ENCODE measurements around the gene HMGCS2.
A peak's percentile ranks its signal among the peaks of the same experiment; 100 is the strongest.
"Not testable (repeated sequence)": the region's sequence is repeated elsewhere in the genome, so short reads cannot be mapped to it uniquely, and the experiment has no call there.

The HMGCS2 gene

DNA sequence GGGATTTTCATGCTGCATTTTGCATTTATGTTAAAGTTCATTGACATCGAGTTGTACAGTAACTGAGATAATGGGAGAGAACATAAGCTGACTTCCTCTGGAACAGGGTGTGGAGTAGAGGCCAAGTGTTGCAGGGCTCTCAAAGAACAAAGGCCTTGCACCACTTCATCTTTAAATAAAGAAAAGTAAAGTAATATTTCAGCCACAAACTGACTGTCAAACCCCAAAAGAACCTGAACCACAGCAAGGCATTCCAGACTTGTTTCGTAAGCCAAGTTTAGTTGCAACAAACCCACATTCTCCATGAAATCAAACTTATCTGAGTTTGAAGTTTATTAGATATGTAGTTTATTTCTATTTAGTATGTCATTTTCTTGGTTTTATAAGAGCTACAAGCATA lies 19.1 kb upstream of the HMGCS2 start (continued):
- TF ChIP-seq, protein P1, sequence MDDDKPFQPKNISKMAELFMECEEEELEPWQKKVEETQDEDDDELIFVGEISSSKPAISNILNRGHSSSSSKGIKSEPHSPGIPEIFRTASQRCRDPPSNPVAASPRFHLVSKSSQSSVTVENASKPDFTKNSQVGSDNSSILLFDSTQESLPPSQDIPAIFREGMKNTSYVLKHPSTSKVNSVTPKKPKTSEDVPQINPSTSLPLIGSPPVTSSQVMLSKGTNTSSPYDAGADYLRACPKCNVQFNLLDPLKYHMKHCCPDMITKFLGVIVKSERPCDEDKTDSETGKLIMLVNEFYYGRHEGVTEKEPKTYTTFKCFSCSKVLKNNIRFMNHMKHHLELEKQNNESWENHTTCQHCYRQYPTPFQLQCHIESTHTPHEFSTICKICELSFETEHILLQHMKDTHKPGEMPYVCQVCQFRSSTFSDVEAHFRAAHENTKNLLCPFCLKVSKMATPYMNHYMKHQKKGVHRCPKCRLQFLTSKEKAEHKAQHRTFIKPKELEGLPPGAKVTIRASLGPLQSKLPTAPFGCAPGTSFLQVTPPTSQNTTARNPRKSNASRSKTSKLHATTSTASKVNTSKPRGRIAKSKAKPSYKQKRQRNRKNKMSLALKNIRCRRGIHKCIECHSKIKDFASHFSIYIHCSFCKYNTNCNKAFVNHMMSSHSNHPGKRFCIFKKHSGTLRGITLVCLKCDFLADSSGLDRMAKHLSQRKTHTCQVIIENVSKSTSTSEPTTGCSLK (tag by site-specific recombination; IDR thresholded peaks at IDR 0.05), result no peak

- CTCF ChIA-PET, result interaction anchor here (0.7 to 1.2 kb wide), 4 partner anchors 23 to 99 kb away, joined by 3 to 7 read pairs (median 4); no protein-coding TSS in a partner anchor
- H3K27ac ChIP-seq (ENCODE audit: extremely low read depth, low read depth, low read length); POLR2A ChIA-PET: not testable (repeated sequence)
Observed at GRCh38 chr1:119786473-119787050, 17.9 kb upstream of the HMGCS2 start.

GRCh38 chr1:119786046-119786445 lies 17.3 kb upstream of the HMGCS2 start:
- H3K4me1 ChIP-seq (ENCODE audit: control insufficient read depth, insufficient read depth, low read length), result not testable (repeated sequence)
- CTCF ChIA-PET, result interaction anchor here (0.7 to 1.2 kb wide), 4 partner anchors 23 to 100 kb away, joined by 3 to 7 read pairs (median 4); no protein-coding TSS in a partner anchor

More at GRCh38 chr1:119786473-119787050, 17.9 kb upstream of the HMGCS2 start:
- H3K4me1 ChIP-seq (ENCODE audit: control insufficient read depth, insufficient read depth, low read length); H3K9me3 ChIP-seq (ENCODE audit: control insufficient read depth, insufficient read depth, low read depth, low read length); H3K36me3 ChIP-seq (ENCODE audit: control insufficient read depth in 2 of 2, insufficient read depth in 1 of 2, low read length in 2 of 2); H3K4me3 ChIP-seq (ENCODE audit: low read depth, low read length): not testable (repeated sequence)
- TF ChIP-seq SP7 (tag by site-specific recombination; IDR thresholded peaks at IDR 0.05), result peak; percentile 76

GRCh38 chr1:119784191-119784781 lies 15.6 kb upstream of the HMGCS2 start:
- peaks cover 5% of the 10 kb centered on the region for H3K4me1 ChIP-seq (ENCODE audit: control insufficient read depth, insufficient read depth, low read length)
- POLR2A ChIA-PET, result no interaction called here
- CTCF ChIA-PET, result interaction anchor here (0.6 to 1.4 kb wide), 5 partner anchors 19 to 86 kb away, joined by 3 to 7 read pairs (median 4); no protein-coding TSS in a partner anchor

More at GRCh38 chr1:119786046-119786445, 17.3 kb upstream of the HMGCS2 start:
- H3K4me3 ChIP-seq (ENCODE audit: low read depth, low read length); POLR2A ChIA-PET; H3K36me3 ChIP-seq (ENCODE audit: control insufficient read depth in 2 of 2, insufficient read depth in 1 of 2, low read length in 2 of 2); H3K27ac ChIP-seq (ENCODE audit: extremely low read depth, low read depth, low read length); H3K9me3 ChIP-seq (ENCODE audit: control insufficient read depth, insufficient read depth, low read depth, low read length): not testable (repeated sequence)

DNA sequence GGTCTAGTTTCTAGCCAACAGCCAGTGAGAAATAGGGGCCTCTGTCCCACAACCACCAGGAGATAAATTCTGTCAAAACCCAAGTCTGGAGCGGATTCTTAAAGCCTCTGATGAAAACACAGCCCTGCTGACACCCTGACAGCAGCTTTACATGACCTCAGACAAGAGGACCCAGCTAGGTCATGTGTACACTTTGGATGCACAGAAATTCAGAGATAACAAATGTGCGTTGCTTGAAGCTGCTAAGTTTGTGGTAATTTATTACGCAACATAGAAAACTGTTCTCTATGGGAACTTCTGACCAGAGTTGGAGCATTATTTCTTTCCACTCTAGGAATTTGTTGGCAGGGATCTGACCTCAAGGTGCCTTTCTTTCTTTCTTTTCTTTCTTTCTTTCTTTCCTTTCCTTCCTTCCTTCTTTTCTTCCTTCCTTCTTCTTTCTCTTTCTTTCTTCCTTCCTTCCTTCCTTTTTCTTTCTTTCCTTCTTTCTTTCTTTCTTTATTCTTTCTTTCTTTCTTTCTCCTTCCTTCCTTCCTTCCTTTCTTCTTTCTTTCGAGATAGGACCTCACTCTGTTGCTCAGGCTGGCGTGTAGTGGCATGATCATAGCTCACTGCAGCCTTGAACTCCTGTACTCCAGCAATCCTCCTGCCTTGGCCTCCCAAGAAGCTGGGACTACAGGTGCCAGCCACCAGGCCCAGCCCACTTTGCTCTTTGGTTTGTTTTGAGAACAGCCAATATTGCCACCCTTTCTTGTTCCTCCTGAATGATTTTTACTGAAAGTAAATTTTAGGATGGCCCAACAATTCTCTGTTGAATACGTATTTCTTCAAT lies 14.9 kb upstream of the HMGCS2 start:
- Histone ChIP-seq H3K9me3 (ENCODE audit: control insufficient read depth, insufficient read depth, low read depth, low read length) (no peaks in the 10 kb centered on the region), H3K4me1 (ENCODE audit: control insufficient read depth, insufficient read depth, low read length) (peaks cover 5% of the 10 kb centered on the region), H3K36me3 (ENCODE audit: control insufficient read depth in 2 of 2, insufficient read depth in 1 of 2, low read length in 2 of 2) (no peaks in the 10 kb centered on the region), H3K4me3 (ENCODE audit: low read depth, low read length) (no peak overlapping the region), H3K27ac (ENCODE audit: extremely low read depth, low read depth, low read length) (no peak overlapping the region)
- CTCF ChIA-PET, result interaction anchor here (0.5 to 1.8 kb wide), 6 partner anchors 26 to 1663 kb away, joined by 3 to 6 read pairs (median 4); no protein-coding TSS in a partner anchor
- POLR2A ChIA-PET, result no interaction called here
- TF ChIP-seq ZNF280D (tag by site-specific recombination; IDR thresholded peaks at IDR 0.05) (no peak), ZNF266 (tag by site-specific recombination; IDR thresholded peaks at IDR 0.05; ENCODE audit: low read depth) (no peak), PBX3 (CRISPR knock-in tag; IDR thresholded peaks at IDR 0.05) (no peak), ZNF791 (tag by site-specific recombination; IDR thresholded peaks at IDR 0.05) (0 out of 2 replicates have a peak, but pooled peaks have one; percentile 46), ZNF707 (tag by site-specific recombination; IDR thresholded peaks at IDR 0.05) (no peak), ZNF658 (tag by site-specific recombination; IDR thresholded peaks at IDR 0.05) (no peak)

More at GRCh38 chr1:119784191-119784781, 15.6 kb upstream of the HMGCS2 start:
- peak; percentile 44; the same call in 1 of the 2 replicates for TF ChIP-seq ZNF341 (tag by site-specific recombination; IDR thresholded peaks at IDR 0.05; ENCODE audit: low read depth)
- no peak for TF ChIP-seq ZNF175 (tag by site-specific recombination; IDR thresholded peaks at IDR 0.05)
- TF ChIP-seq, protein P2, sequence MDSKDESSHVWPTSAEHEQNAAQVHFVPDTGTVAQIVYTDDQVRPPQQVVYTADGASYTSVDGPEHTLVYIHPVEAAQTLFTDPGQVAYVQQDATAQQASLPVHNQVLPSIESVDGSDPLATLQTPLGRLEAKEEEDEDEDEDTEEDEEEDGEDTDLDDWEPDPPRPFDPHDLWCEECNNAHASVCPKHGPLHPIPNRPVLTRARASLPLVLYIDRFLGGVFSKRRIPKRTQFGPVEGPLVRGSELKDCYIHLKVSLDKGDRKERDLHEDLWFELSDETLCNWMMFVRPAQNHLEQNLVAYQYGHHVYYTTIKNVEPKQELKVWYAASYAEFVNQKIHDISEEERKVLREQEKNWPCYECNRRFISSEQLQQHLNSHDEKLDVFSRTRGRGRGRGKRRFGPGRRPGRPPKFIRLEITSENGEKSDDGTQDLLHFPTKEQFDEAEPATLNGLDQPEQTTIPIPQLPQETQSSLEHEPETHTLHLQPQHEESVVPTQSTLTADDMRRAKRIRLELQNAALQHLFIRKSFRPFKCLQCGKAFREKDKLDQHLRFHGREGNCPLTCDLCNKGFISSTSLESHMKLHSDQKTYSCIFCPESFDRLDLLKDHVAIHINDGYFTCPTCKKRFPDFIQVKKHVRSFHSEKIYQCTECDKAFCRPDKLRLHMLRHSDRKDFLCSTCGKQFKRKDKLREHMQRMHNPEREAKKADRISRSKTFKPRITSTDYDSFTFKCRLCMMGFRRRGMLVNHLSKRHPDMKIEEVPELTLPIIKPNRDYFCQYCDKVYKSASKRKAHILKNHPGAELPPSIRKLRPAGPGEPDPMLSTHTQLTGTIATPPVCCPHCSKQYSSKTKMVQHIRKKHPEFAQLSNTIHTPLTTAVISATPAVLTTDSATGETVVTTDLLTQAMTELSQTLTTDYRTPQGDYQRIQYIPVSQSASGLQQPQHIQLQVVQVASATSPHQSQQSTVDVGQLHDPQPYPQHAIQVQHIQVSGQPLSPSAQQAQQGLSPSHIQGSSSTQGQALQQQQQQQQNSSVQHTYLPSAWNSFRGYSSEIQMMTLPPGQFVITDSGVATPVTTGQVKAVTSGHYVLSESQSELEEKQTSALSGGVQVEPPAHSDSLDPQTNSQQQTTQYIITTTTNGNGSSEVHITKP (tag by site-specific recombination; IDR thresholded peaks at IDR 0.05), result peak; percentile 35; the same call in 1 of the 2 replicates
- no peak overlapping the region for H3K27ac ChIP-seq (ENCODE audit: extremely low read depth, low read depth, low read length)
- H3K9me3 ChIP-seq (ENCODE audit: control insufficient read depth, insufficient read depth, low read depth, low read length), result no peaks in the 10 kb centered on the region
- H3K4me3 ChIP-seq (ENCODE audit: low read depth, low read length), result no peak overlapping the region
- H3K36me3 ChIP-seq (ENCODE audit: control insufficient read depth in 2 of 2, insufficient read depth in 1 of 2, low read length in 2 of 2), result no peaks in the 10 kb centered on the region
